Mucosa of descending colon (tissue), 3 donors: Measurements from ENCODE around the gene CYTH1. TPM values are rescaled to one million over a fixed set of nuclear protein-coding genes. Genes with fewer than 3 reads are reported as not detected.

Experiments
- ATAC-seq: fragments of 200-7000 bp; cut with Tn5 transposase; one replicate; pipeline ENCODE4 v1.9.1; 2020; ENCODE audit warnings: mild to moderate bottlenecking, moderate library complexity
- DNase-seq, 3 donors: peaks; one replicate each; pipeline ENCODE4 v3.0.0-alpha.2; 2020
- H3K36me3 ChIP-seq: fragments of 200-600 bp; one replicate; pipeline ENCODE4 v1.8.0; 2021; ENCODE audit warnings: low read depth, mild to moderate bottlenecking
- H3K4me1 ChIP-seq: fragments of 200-600 bp; one replicate; pipeline ENCODE4 v1.8.0; 2021; ENCODE audit warnings: low read depth, mild to moderate bottlenecking
- H3K4me3 ChIP-seq: fragments of 200-600 bp; one replicate; pipeline ENCODE4 v1.8.0; 2021; ENCODE audit warnings: mild to moderate bottlenecking
- H3K9me3 ChIP-seq: fragments of 200-600 bp; one replicate; pipeline ENCODE4 v1.8.0; 2021; ENCODE audit warnings: mild to moderate bottlenecking
- CTCF ChIP-seq: fragments of 200-600 bp; IDR thresholded peaks from one replicate; pipeline ENCODE4 v1.8.0; 2022; ENCODE audit warnings: antibody characterized with exemption, mild to moderate bottlenecking
- intact Hi-C, 2 donors: fragments of 100-400 bp; cut with DNase I in 1 of 2; cut with micrococcal nuclease in 1 of 2; formaldehyde crosslinking; loops; one replicate each; pipeline versions ENCODE4 v1.11.0 to v1.11.1; 2022; cut with DNase I, micrococcal nuclease
- total RNA-seq, 3 donors: library from RNA; stranded (reverse); fragmentation: NEBNext Ultra II Directional in 2 of 3; extraction: Animal tissue kit (Norgen Biotek cat#: 25700) in 2 of 3; gene quantifications; one replicate each; pipeline versions ENCODE4 v1.2.1 to v1.2.4, GENCODE V29; 2021 to 2023
- donor health status: DM: no; HTN: no; CAD: no; lungs with moderate emphysema.
- donor health status: DM: no; HTN: no; CAD: no.
- donor health status: DM: no; HTN: yes; CAD: no.

The CYTH1 gene
- total RNA-seq, 3 donors from 2014 or later, result 60.3 to 99.4 (median 91.6) TPM

DNA sequence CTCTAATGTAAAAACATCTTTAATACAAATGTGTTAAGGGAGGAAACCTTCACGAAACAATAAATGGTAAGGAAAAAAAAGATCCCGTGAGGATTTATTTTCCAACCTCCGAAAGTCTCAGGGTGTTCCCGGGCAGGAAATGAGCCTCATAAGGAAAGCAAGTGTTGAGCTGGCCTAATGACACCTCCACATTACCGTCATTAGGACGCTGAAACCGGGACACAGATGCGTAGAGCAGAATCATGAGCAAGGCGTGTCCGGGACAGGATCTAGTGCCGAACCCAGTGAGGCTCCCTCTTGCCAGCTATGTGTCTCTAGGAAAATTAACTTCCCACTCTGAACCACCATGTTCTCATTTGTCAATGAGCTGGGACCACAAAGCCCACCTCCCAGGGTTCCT is 22.7 kb upstream of the CYTH1 start:
- no peak for ATAC-seq

DNA sequence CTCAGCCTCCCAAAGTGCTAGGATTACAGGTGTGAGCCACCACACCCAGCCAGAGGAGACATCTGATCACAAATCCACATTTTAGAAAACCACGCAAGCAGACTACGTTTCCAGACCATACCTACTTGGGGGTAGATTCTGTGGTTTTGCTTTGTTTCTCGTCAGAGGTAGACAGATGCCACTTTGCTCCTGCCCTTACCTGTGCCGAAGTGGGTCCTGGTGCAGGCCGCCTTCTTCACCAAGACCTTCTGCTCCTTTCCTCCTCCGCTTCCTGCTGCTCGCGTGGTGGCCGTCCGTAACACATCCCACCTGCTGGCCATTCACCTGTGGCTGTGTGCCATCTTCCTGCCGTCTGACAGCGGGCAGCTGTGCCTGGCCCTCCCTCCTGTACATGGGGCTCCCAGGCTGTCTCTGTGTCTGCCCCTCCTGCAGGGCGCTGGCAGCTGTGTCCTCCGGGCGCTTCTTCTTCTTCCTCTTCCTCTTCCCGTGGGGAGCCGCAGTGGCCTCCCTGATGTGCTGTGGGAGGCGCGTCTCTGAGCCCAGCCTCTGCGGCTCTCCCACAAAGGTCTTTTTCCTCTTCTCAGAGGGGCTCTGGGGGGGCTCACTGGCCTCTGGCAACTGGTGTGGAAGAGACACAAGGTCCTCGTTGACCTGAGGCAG is 21.2 kb upstream of the CYTH1 start:
- intact Hi-C loops, result no loop called here
- no peaks in the 10 kb centered on the region for H3K9me3 ChIP-seq
- H3K36me3 ChIP-seq, result peaks cover 4% of the 10 kb centered on the region
- H3K4me1 ChIP-seq, result no peaks in the 10 kb centered on the region
- DNase-seq, result peak in 1 of 3 donors; percentile 65
- TF ChIP-seq CTCF, result no peak
- peak; percentile 23 for ATAC-seq
- no peak overlapping the region for H3K4me3 ChIP-seq

More for the DNA sequence above, 22.7 kb upstream of the CYTH1 start:
- no peak for DNase-seq
- H3K9me3 ChIP-seq, result no peaks in the 10 kb centered on the region
- H3K4me1 ChIP-seq, result no peaks in the 10 kb centered on the region
- no peak overlapping the region for H3K4me3 ChIP-seq
- TF ChIP-seq CTCF, result no peak
- intact Hi-C loops, result no loop called here
- peaks cover 4% of the 10 kb centered on the region for H3K36me3 ChIP-seq

DNA sequence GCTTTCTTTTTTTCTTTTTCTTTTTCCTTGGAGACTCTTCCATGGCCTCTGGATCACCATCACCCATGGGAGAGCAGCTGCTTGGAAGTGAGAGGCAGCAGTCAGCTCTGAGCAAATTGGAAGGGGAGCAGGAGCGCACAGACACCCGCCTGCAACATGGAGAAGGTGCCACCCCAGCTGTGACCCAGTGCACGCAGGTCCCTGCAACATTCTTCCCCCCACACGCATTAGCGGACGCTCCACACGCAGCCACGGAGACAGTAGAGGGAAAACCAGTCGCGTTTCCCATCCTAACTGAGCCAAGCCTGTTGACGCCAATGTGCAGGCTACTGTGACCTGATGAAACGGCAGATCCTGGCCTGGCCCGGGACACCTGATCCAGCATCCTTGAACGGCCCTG is 20.4 kb upstream of the CYTH1 start:
- peaks cover 4% of the 10 kb centered on the region for H3K36me3 ChIP-seq
- H3K9me3 ChIP-seq, result no peaks in the 10 kb centered on the region
- TF ChIP-seq CTCF, result no peak
- intact Hi-C loops, result no loop called here
- no peaks in the 10 kb centered on the region for H3K4me1 ChIP-seq
- no peak overlapping the region for H3K4me3 ChIP-seq
- no peak for DNase-seq
- ATAC-seq, result no peak

DNA sequence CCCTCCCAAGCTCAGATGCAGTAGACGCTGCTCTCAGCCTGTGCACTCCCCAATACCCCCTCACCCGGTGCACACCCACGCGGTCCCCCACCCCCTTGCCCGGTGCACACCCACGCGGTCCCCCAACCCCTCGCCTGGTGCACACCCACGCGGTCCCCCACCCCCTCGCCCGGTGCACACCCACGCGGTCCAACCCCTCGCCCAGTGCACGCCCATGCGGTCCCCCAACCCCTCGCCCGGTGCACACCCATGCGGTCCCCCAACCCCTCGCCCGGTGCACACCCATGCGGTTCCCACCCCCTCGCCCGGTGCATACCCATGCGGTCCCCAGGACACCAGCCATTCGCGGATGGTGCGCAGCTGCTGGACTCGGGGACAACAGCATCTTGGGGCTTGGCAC is 19.9 kb upstream of the CYTH1 start:
- Histone ChIP-seq H3K4me1 (no peaks in the 10 kb centered on the region), H3K9me3 (no peaks in the 10 kb centered on the region), H3K36me3 (peaks cover 4% of the 10 kb centered on the region), H3K4me3 (no peak overlapping the region)
- DNase-seq (no peak), ATAC-seq (no peak)
- TF ChIP-seq CTCF, result no peak
- intact Hi-C loops, result no loop called here

- DNase-seq (peak in 1 of 3 donors; percentile 42), ATAC-seq (no peak)
- Histone ChIP-seq H3K4me3 (no peak overlapping the region), H3K4me1 (no peaks in the 10 kb centered on the region), H3K36me3 (no peaks in the 10 kb centered on the region), H3K9me3 (no peaks in the 10 kb centered on the region)
- TF ChIP-seq CTCF, result no peak
- intact Hi-C loops, result no loop called here
These were observed 18.3 kb upstream of the CYTH1 start for GRCh38 chr17:78800132-78800931.
